ENCODE results near the gene SLC22A23. TPM values are rescaled to one million over a fixed set of nuclear protein-coding genes. Genes with fewer than 3 reads are reported as not detected.
A peak's percentile ranks its signal among the peaks of the same experiment; 100 is the strongest.

The SLC22A23 gene
- total RNA-seq, 1 donor from 2014 or later: 27.8 TPM

GRCh38 chr6:3326184-3326971 is 130.5 kb downstream of the SLC22A23 start:
- intact Hi-C loops (cut with DNase I): no loop called here
- no peak overlapping the region for H3K27ac ChIP-seq
- TF ChIP-seq CTCF (IDR thresholded peaks at IDR 0.05): no peak
- H3K9me3 ChIP-seq: no peaks in the 10 kb centered on the region
- H3K27me3 ChIP-seq (ENCODE audit: low read depth): no peaks in the 10 kb centered on the region
- no peak overlapping the region for H3K4me3 ChIP-seq
- H3K4me1 ChIP-seq: peaks cover 15% of the 10 kb centered on the region
- DNase-seq: no peak
- no peaks in the 10 kb centered on the region for H3K36me3 ChIP-seq
- no peak for ATAC-seq

GRCh38 chr6:3325210-3325609 is 131.6 kb downstream of the SLC22A23 start:
- no peak for ATAC-seq
- Histone ChIP-seq H3K36me3 (no peaks in the 10 kb centered on the region), H3K4me3 (no peak overlapping the region), H3K27ac (peak overlapping the region; percentile 67), H3K9me3 (no peaks in the 10 kb centered on the region), H3K4me1 (peaks cover 15% of the 10 kb centered on the region), H3K27me3 (ENCODE audit: low read depth) (no peaks in the 10 kb centered on the region)
- DNase-seq: no peak
- intact Hi-C loops (cut with DNase I): no loop called here
- TF ChIP-seq CTCF (IDR thresholded peaks at IDR 0.05): no peak

GRCh38 chr6:3324262-3324942 is 132.4 kb downstream of the SLC22A23 start:
- no peak for TF ChIP-seq CTCF (IDR thresholded peaks at IDR 0.05)
- Histone ChIP-seq H3K4me3 (no peak overlapping the region), H3K27me3 (ENCODE audit: low read depth) (no peaks in the 10 kb centered on the region), H3K9me3 (no peaks in the 10 kb centered on the region), H3K27ac (peak overlapping the region; percentile 72), H3K4me1 (peaks cover 15% of the 10 kb centered on the region), H3K36me3 (no peaks in the 10 kb centered on the region)
- intact Hi-C loops (cut with DNase I): no loop called here
- no peak for DNase-seq
- peak; percentile 55 to 67 for ATAC-seq

- peak; percentile 7 to 21 for ATAC-seq
- no peak for DNase-seq
- H3K27me3 ChIP-seq (ENCODE audit: low read depth): no peaks in the 10 kb centered on the region
- TF ChIP-seq CTCF (IDR thresholded peaks at IDR 0.05): no peak
- peak overlapping the region; percentile 72 for H3K27ac ChIP-seq
- H3K4me1 ChIP-seq: peaks cover 15% of the 10 kb centered on the region
- intact Hi-C loops (cut with DNase I): no loop called here
- H3K36me3 ChIP-seq: no peaks in the 10 kb centered on the region
- no peak overlapping the region for H3K4me3 ChIP-seq
- H3K9me3 ChIP-seq: no peaks in the 10 kb centered on the region
Observed at GRCh38 chr6:3323696-3324261, 133.1 kb downstream of the SLC22A23 start.

GRCh38 chr6:3323148-3323547 is 133.7 kb downstream of the SLC22A23 start:
- no peak for ATAC-seq
- H3K9me3 ChIP-seq: no peaks in the 10 kb centered on the region

More at GRCh38 chr6:3323148-3323547, 133.7 kb downstream of the SLC22A23 start:
- no peak for DNase-seq
- intact Hi-C loops (cut with DNase I): no loop called here
- no peak for TF ChIP-seq CTCF (IDR thresholded peaks at IDR 0.05)
- Histone ChIP-seq H3K36me3 (no peaks in the 10 kb centered on the region), H3K4me3 (no peak overlapping the region), H3K4me1 (peaks cover 21% of the 10 kb centered on the region), H3K27me3 (ENCODE audit: low read depth) (no peaks in the 10 kb centered on the region), H3K27ac (peak overlapping the region; percentile 72)
